Measurements from ENCODE around the gene CLSTN1. TPM values are rescaled to one million over a fixed set of nuclear protein-coding genes. Genes with fewer than 3 reads are reported as not detected.
A peak's percentile ranks its signal among the peaks of the same experiment; 100 is the strongest.

CLSTN1 gene
- total RNA-seq, 1 donor from 2014 or later: 84.8 TPM

GRCh38 chr1:9822490-9822889 is 1.3 kb downstream of the CLSTN1 start:
- Mint-ChIP-seq H3K27ac (ENCODE audit: unreplicated experiment) (peak overlapping the region; percentile 48), H3K27me3 (ENCODE audit: unreplicated experiment) (peaks cover 13% of the 10 kb centered on the region), H3K4me1 (ENCODE audit: unreplicated experiment) (peaks cover 18% of the 10 kb centered on the region), H3K9me3 (ENCODE audit: unreplicated experiment) (no peaks in the 10 kb centered on the region), H3K4me3 (ENCODE audit: unreplicated experiment) (peak overlapping the region; percentile 98), H3K36me3 (ENCODE audit: low read depth, unreplicated experiment) (peaks cover 6% of the 10 kb centered on the region)
- DNase-seq (ENCODE audit: low spot score): no peak
- TF ChIP-seq CTCF (IDR thresholded peaks at IDR 0.05; ENCODE audit: unreplicated experiment): no peak

- Mint-ChIP-seq H3K27ac (ENCODE audit: unreplicated experiment) (no peak overlapping the region), H3K4me1 (ENCODE audit: unreplicated experiment) (peaks cover 18% of the 10 kb centered on the region), H3K4me3 (ENCODE audit: unreplicated experiment) (no peak overlapping the region), H3K36me3 (ENCODE audit: low read depth, unreplicated experiment) (peaks cover 6% of the 10 kb centered on the region), H3K9me3 (ENCODE audit: unreplicated experiment) (no peaks in the 10 kb centered on the region), H3K27me3 (ENCODE audit: unreplicated experiment) (peaks cover 13% of the 10 kb centered on the region)
- TF ChIP-seq CTCF (IDR thresholded peaks at IDR 0.05; ENCODE audit: unreplicated experiment): no peak
- no peak for DNase-seq (ENCODE audit: low spot score)
Observed at GRCh38 chr1:9821710-9822109, 2.1 kb downstream of the CLSTN1 start.

- no peak overlapping the region for H3K4me3 Mint-ChIP-seq (ENCODE audit: unreplicated experiment)
- no peak for TF ChIP-seq CTCF (IDR thresholded peaks at IDR 0.05; ENCODE audit: unreplicated experiment)
- H3K4me1 Mint-ChIP-seq (ENCODE audit: unreplicated experiment): peaks cover 18% of the 10 kb centered on the region
- H3K9me3 Mint-ChIP-seq (ENCODE audit: unreplicated experiment): no peaks in the 10 kb centered on the region
- no peak overlapping the region for H3K27ac Mint-ChIP-seq (ENCODE audit: unreplicated experiment)
- H3K27me3 Mint-ChIP-seq (ENCODE audit: unreplicated experiment): peaks cover 10% of the 10 kb centered on the region
- H3K36me3 Mint-ChIP-seq (ENCODE audit: low read depth, unreplicated experiment): peaks cover 6% of the 10 kb centered on the region
- no peak for DNase-seq (ENCODE audit: low spot score)
Observed at GRCh38 chr1:9820521-9820920, 3.2 kb downstream of the CLSTN1 start.

- no peak for DNase-seq (ENCODE audit: low spot score)
- Mint-ChIP-seq H3K4me3 (ENCODE audit: unreplicated experiment) (no peak overlapping the region), H3K36me3 (ENCODE audit: low read depth, unreplicated experiment) (no peaks in the 10 kb centered on the region), H3K4me1 (ENCODE audit: unreplicated experiment) (peaks cover 17% of the 10 kb centered on the region), H3K9me3 (ENCODE audit: unreplicated experiment) (no peaks in the 10 kb centered on the region), H3K27ac (ENCODE audit: unreplicated experiment) (no peak overlapping the region), H3K27me3 (ENCODE audit: unreplicated experiment) (peaks cover 1% of the 10 kb centered on the region)
- TF ChIP-seq CTCF (IDR thresholded peaks at IDR 0.05; ENCODE audit: unreplicated experiment): no peak
Observed at GRCh38 chr1:9817734-9818133, 6.0 kb downstream of the CLSTN1 start.

- Mint-ChIP-seq H3K4me1 (ENCODE audit: unreplicated experiment) (peaks cover 6% of the 10 kb centered on the region), H3K27me3 (ENCODE audit: unreplicated experiment) (no peaks in the 10 kb centered on the region), H3K9me3 (ENCODE audit: unreplicated experiment) (no peaks in the 10 kb centered on the region), H3K4me3 (ENCODE audit: unreplicated experiment) (no peak overlapping the region), H3K27ac (ENCODE audit: unreplicated experiment) (no peak overlapping the region), H3K36me3 (ENCODE audit: low read depth, unreplicated experiment) (no peaks in the 10 kb centered on the region)
- no peak for TF ChIP-seq CTCF (IDR thresholded peaks at IDR 0.05; ENCODE audit: unreplicated experiment)
- no peak for DNase-seq (ENCODE audit: low spot score)
Observed at GRCh38 chr1:9816199-9816598, 7.6 kb downstream of the CLSTN1 start.

All from endothelial cell (in vitro differentiated cells).